HG03432 (cell line): ENCODE data around the gene PHF19.

Experiments
- ATAC-seq: cut with Tn5 transposase; IDR thresholded peaks from one replicate; pipeline ENCODE4 v1.9.1; 2021; ENCODE audit warnings: mild to moderate bottlenecking, moderate library complexity; ENCODE audit not compliant: unreplicated experiment

Gene PHF19

DNA sequence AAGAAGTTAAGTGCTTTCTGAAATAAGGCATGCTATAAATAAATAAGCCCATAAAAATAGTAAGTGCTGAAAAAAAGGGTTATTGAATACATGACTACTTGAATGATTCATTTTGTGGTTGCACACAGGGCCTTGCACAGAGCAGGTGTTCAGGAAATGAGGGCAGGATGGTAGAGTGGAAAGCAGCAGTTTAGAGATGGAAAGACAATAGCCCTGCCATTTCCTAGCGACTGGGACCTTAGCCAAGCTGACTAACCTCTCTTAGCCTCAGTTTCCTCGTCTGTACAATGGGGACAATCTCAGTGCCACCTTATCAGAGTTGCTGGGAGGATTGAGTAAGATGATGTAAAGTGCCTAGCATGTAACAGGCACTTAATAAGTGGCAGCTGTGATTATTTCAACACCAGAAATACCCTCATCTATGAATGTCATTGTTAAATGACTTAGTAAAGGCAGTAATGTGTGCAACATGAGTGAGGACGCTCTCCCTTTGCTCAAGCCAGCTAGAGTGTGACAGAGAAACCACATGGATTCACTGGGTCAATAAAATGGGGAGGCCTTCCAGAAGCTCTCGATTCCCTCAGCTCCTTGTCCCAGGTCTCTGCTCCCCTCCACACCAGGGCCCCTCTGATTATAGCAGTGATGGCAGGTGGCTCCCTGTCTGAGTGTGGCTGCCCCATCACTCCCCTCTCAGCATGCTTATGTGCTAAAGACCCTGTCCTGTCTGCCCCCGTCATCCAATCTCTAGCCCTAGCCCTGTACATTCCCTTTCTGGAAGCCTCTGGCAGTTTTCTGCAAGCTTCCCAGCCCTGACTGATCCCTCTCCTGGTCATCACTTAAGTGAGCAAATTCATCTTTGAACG, 16.0 kb upstream of the PHF19 start:
- peak; percentile 69 for ATAC-seq

DNA sequence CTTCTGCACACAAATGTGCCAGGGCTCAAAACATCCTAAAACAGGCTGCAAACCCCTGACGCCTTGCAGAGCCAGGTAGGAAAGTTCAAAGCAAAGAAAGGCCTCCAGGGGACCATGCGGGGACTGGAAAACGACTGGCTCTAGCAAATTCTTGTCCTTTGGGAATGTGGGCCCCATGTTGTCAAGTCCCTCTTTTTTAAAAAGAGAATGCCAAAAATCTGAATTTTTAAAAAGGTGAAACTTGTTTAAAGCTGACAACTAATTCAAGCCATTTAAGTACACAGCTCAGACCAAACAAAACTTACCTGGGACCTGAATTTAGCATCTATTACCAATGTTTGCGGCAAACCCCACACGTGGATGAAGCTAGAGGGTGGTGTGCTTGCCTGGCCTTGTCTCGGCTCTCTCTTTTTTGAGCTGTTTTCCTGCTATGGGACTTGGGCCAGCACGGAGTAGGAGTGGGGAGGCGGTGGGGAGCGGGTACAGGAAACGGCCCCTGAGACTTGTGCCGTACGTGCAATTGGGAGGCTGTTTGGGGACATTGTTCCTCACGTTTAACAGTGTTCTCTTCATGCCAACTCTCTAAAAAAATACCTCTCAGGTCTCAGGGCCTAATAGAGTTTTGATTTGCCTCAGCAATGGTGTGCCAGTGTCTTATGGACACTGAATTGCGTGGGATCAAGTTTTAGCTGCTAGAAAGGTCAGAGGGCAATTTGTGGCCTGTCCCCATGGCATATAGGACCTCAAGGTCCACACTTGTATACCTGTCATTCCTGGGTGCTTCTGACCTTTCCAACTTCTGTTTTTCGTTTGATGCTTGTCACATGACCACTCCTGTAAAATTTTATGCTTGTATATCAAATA, 15.1 kb upstream of the PHF19 start:
- peak; percentile 48 for ATAC-seq

DNA sequence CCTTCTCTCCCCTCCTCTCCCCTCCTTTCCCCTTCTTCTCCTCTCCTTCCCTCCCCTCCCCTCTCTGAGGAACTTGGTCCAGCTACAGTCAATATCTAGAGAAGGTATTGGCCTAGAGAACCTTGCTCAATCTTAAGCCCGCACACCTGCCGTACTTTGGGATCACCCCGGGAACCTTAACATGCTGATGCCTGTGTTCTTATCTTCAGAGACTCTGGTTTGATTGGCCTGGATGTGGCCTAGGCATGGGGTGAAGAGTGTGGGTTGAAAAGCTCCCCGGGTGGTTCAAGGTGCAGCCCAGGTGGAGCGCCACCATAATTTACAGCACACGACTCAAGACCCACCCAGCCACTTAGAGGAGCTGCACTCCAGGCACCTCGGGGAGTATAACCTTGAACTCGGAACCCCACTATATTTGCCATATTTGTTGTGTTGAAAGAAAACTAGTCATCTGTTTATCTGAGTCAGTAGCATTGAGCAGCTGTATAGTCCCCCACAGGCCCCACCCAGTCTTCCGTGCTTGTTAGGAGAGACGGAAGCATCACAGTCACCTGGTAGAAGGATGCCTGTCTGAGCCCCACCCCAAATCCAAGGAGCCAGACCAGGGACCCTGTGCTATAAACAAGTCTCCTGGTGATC, 14.4 kb upstream of the PHF19 start:
- ATAC-seq, result no peak

DNA sequence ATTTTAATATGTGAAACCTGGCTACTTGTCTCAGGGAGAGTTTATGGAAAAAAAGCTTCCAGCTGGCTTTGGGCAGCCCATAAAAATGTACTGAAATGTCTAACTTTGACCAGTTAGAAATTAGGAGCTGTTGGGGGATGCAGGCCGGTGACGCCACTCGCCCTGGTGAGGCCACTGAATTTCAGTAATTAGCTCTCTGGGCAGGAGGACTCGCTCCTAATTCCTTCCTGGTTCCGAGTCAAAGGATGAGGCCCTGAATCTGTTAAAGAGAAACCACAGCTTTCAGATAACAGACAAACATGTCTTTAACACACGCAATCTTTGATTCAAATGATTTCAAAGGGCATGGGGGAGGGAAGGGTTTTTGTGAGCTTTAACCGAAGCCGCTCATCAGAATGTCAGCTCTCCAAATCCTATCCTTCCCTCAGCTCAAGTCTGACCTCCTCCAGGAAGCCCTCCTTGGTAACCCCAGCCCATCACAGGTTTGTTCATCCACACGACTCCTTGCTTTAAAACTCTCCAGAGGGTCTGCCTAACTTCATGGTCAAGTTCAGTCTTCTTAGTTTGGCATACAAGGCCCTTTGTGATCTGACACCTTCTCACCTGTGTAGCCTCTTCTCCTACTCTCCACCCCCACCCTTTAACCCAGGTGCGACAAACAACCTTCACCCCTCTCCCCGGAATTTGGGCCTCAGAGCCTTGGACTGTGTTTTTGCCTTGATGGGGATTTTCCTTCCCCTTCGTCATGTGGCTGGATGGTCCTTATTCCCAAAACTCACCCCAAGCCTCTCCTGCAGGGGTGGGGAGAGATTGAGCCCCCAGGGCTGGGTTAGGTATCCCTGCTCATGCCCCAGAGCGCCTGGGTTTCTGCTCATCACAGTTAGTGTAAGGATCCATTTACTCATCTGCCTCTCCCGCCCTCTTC, 13.6 kb upstream of the PHF19 start:
- ATAC-seq, result no peak

DNA sequence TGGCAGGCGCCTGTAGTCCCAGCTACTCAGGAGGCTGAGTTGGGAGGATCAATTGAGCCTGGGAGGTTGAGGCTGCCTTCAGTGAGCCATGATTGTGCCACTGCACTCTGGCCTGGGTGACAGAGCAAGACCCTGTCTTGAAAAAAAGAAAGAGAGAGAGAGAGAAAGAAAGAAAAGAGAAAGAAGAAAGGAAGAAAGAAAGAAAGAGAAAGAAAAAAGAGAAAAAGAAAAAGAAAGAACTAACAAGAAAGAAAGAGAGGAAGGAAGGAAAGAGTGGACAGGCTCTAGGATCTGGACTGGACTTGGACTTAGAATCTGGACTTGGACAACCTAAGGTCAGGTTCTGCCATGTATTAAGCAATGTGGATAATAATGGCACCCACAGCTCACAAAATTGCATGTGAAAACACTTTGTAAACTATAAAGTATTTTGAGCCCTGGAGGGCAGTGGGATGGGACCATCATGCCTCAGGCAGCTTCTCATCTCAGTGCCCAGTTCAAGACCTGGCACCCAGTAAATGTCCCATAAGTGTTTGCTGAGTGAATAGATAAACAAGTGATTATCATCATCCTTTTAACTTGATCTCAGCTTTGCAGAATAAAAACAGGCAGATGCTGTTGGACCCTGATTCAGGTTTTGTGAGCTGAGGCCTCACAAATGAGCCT, 12.8 kb upstream of the PHF19 start:
- ATAC-seq, result no peak

DNA sequence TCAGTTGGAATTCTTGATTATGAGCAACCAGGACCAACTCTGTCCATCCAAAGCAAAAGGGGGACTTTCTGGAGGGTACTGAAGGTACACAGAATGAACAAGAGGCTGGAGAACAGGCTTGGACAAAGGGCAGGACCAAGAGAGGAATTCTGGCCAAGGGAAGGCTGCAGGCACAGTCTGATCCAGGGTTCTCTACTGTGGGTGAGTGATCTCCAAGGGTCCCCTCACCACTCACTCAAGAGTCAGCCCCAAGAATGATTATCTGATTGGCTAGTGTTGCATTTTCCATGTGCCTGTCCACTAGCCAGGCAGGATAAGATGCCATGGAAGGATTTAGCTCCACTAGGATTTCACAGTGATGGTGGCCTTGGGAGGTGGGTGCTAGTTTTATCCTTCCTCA, 11.6 kb upstream of the PHF19 start:
- ATAC-seq, result no peak

DNA sequence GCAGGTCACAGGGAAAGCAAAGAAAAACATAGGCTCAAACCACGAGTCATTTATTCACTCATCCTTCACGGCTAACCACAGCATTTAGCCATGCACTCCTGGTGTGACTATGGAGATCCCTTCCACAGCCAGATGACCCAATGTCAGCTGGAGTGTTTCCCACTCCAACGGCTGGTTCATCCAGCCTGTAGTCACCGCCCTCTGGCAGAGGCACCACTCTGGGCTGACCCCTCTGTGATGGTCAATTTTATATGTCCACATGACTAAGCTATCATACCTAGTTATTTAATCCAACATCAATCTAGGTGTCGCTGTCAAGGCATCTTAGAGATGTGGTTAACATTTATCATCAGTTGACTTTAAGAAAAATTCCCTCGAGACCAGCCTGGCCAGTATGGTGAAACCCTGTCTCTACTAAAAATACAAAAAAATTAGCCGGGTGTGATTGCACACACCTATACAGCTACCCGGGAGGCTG, 9.5 kb upstream of the PHF19 start:
- ATAC-seq, result peak; percentile 49

DNA sequence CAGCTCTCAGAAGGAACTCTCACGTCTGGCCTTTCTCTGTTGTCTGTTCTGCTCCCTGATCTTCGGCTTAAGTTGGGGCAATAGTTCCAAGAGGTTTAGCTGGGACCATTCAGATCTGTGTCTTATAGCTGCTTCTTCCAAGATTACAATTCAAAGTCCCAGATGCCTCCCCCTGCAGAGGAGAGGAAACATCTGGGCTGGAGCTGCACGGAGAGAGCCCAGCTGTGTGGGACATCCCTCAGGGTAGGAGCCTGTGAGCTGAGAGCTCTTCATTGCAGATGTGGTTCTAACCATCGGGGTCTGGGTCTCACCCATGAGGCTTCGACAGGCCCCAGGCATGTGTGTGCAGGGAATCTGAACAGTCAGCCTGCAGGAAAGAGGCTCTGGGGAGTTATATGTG, 9.0 kb upstream of the PHF19 start:
- no peak for ATAC-seq

DNA sequence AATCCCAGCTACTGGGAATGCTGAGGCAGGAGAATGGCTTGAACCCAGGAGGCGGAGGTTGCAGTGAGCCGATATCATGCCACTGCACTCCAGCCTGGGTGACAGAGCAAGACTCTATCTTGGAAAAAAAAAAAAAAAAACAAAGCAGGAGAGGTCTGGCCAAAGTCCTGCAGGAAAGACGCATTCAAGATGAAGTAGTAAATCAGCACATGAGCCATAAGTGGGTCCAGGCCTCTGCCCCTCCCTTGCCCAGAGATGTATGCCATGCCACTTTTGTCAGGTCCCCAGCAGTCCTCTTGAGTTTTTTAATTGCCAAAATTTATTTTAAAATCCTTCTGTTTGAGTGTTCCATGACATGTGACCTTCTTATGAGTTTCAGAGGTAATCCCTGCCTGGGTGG, 8.5 kb upstream of the PHF19 start:
- no peak for ATAC-seq

DNA sequence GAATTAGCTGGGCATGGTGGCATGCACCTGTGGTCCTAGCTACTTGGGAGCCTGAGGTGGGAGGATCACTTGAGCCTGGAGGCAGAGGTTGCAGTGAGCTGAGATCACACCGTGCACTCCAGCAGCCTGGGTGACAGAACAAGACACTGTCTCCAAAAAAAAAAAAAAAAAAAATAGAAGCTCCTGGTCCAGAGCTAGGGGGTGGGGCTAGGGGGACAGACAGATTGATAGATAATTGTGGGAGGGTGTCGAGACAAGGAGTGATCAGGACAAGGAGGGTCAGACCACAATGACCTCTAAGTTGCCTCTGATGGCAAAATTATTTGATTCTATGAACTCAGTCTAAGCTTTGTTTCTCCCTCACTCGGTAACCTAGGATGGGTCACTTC, 6.6 kb upstream of the PHF19 start:
- no peak for ATAC-seq

DNA sequence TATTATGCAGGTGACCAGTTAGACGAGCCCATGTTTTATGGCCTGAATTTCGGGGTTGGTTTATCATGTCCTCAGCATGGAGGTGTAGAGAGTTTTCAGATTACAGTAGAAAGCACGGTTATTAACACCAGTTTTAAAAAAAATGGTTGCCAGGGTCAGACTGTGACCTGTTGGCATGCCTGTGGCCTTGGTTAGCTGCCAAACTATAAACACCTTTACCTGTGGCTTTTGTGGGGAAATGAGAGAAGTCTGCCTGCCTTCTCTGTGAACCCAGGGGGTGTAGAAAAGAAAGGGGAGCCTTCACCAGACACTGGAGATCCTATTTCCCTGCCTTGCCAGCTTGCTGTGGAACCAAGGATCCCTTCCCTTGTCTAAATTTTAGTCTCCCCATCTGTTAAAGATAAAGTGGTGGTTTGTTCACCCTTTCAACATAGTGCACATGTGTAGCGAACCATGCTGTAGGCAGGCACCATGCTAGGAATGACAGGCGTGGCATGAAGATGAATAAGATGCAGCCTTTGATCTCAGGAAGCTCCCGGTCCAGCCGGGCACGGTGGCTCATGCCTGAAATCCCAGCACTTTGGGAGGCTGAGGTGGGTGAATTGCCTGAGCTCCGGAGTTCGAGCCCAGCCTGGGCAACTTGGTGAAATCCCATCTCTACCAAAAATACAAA, 6.1 kb upstream of the PHF19 start:
- ATAC-seq, result no peak

DNA sequence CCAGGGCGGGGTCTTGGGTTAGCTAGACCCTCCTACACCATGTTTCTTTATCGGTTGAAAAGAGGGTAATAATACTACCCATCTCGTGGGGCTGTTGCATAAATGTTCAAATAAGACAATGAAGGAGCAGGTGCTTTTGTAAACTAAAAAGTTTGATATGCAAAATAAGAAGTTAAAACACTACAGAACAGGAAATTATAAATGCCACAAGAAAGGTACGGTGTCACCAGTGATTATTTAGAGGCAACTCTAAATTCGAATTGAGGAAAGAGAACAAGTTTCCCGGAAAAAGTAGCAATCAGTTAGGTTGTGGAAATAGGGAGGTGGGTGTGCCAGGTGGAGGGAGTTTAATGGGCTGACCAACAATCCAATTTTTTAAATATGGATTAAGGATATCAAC, 2.5 kb upstream of the PHF19 start:
- ATAC-seq, result no peak

DNA sequence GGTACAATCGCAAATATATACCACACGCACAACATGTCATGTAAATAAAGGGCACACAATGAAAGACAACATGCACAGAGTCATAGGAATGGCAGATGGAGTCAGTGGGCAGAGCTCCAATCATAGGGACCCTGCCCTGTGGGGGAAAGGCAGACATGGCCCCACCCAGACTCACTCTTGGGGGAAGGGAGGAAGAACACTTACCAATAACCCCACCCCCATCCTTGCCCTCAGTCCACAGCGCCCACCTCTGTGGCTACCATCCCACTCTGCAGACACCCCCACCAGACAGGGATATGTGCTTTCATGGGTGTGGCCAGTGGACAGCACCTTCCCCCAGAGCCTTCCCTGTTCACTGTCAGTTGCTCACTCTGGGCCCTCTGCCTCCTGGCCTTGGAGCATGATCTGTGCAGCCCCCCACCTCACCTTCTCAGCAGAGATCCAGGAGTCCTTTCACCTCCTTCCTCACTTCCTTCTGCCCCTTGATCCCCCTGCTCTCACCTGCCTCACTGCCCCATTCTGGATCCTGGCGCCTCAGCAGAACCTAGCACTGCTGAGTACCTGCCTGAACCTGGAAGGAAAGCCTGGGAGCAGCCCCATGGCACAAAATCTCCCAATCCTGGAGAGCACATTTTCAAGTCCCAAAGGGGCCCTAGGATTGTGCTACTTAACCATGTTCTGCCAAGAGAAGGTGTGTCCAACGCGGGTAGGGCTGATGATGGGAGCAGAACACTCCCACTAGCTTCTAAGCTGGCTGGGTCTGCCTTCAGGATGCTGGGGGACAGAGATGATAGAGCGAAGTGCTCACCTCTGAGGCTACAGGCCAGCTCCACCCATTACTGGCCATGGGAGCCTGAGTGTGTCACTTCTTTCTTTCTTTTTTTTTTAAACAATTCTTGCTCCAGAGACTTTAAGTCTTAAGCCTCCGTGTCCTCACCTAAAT, 1.5 kb upstream of the PHF19 start:
- no peak for ATAC-seq

DNA sequence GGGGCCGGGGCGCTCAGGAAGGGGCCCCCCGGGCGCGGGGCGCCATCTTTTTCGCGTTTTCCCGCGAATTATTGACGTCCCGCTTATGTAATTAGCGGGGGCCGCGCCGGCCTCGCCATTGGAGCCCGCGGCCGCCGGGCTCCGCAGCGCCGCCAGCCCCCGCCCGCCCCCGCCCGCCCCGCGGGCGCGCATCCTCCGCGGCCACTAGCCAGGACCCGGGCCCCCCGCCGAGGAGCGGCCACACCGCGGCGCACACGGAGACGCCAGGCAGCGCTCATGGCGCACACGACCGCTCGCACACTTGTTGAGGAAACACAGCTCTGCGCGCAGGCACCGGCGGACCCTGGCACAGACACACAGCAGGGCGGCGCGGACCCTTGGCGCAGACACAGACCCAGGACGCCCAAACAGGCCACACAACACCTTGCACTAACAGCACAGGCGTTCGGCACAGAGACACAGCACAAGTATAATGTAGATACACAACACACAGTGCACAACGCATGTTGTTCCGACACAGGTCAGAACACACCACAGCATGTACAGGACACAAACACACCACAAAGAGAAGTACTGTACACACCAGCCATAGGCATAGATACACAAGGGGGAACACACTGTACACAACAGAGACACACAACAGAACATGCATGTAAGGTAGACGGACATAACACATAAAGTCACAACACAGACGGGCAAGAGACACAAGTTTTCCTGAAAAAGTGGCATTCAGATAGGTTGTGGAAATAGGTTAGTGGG, 467 bp upstream of the PHF19 start:
- peak; percentile 47 for ATAC-seq

DNA sequence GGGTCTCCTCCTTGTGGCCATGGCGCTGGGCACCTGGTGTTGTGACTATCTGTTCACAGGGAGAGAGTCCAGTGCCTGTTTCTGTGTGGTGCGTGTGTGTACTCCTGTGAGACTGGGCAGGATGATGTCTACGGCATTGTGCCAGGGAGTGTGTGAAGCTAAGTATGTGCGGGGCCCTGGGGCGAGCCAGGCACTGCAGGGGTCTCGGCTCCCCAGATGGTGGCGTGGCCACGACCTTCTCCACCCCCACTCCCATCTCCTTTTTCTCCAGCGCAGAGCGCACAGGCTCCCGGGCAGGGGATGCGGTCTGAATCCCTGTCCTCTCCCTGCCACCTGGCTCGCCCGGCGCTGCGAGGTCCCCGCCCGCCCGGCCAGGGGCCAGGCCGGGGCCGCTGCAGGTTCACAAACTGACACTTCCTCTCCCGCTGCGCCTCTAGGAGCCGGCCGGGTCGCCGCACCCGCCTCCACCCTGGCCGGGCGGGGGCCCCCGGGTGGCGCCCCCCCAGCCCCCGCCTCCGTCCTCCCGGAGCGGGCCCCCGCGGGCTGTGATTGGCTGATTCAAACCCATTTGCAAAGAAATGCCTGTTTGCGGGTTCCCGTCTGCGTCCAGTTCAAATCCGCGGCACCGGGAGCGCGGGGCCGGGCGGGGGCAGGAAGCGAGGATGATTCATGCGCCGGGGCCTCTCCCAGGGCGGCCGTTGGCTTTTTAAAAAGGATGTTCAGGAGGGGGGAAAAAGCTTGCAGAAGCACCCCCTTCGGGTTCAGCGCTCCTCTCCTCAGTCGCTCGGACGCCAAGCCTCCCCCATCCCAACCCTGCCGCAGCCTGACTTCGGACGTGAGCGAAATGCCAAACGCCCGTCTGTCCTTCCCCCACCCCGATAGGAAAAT, 790 bp downstream of the PHF19 start:
- ATAC-seq, result peak; percentile 68

DNA sequence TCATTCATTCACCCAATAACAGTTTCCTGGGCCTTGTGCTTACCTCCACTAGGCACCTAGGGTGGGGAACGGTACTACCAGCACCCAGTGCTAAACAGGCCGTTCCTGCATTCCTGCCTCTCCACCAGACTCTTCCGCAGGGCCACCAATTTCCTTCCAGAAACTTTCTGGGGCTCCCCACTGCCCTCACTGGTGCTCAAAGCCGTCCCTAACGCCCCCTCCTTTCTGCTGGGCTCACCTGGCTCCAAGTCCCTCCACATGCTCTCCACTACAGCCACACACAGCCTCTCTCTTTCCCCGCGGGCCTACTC, 1.4 kb downstream of the PHF19 start:
- no peak for ATAC-seq

DNA sequence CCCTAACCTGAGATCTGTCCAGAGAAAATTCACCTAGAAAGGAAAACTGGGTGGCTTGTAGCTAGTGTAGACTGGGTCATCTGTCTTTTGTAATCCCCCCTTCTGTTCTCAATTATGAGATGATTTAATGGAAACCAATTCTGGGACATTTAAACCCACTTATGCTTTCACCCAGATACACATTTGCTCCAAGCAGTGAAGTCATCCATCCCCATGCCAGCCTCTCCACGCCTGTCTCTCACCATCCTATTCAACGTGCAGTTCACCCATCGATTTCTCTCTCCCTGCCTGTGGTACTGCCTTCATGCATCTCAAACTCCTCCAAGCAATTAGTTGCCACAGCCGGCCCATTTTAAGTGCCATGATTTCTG, 1.8 kb downstream of the PHF19 start:
- no peak for ATAC-seq
